Measurements from ENCODE around the gene HK2.
"Not testable (repeated sequence)": the region's sequence is repeated elsewhere in the genome, so short reads cannot be mapped to it uniquely, and the experiment has no call there.

HK2 gene

GRCh38 chr2:74877781-74878433, 44.0 kb downstream of the HK2 start:
- no peak for DNase-seq

- DNase-seq = no peak
Measured at GRCh38 chr2:74878551-74878950, 44.6 kb downstream of the HK2 start.

- no peak for DNase-seq
Measured at GRCh38 chr2:74880054-74880728, 46.3 kb downstream of the HK2 start.

- DNase-seq = no peak
Measured at GRCh38 chr2:74881176-74881575, 47.2 kb downstream of the HK2 start.

DNA sequence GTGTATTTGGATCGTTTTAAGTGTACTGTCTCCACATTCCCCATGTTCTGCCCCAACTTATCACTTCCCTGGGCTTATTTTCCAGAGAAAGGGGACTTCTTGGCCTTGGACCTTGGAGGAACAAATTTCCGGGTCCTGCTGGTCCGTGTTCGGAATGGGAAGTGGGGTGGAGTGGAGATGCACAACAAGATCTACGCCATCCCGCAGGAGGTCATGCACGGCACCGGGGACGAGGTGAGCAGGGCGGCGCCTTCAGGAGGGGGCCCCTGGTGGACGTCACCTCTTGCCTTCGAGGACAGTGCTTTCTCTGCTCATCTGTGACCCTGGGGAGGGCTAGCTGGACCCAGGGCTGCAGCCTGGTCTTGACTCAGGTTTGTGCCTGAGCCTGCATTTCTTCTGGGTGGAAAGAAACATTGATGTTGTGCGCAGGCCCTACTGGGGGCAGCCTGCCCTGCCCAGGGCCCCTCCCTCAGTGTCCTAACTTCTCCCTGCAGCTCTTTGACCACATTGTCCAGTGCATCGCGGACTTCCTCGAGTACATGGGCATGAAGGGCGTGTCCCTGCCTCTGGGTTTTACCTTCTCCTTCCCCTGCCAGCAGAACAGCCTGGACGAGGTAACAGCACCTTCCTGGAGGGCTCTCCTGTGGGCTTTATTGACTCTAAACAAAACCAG, 47.8 kb downstream of the HK2 start:
- DNase-seq = no peak

DNA sequence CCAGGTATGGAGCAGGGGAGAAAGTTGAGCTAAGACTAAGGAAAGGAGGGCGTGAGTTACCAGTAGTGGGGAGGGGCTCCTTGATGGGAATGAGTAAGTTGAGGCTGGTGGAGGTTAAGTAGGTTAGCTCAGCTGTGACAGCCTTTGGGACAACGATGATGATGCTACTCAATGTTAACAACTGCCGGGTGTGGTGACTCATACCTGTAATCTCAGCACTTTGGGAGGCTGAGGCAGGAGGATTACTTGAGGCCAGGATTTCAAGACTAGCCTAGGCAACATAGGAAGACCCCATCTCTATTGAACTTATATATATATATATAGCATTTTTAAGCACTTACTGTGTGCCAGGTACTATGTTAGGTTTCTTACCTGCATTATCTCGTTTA, 48.4 kb downstream of the HK2 start:
- DNase-seq = no peak

- DNase-seq = no peak
Measured at GRCh38 chr2:74883011-74883410, 49.1 kb downstream of the HK2 start.

DNA sequence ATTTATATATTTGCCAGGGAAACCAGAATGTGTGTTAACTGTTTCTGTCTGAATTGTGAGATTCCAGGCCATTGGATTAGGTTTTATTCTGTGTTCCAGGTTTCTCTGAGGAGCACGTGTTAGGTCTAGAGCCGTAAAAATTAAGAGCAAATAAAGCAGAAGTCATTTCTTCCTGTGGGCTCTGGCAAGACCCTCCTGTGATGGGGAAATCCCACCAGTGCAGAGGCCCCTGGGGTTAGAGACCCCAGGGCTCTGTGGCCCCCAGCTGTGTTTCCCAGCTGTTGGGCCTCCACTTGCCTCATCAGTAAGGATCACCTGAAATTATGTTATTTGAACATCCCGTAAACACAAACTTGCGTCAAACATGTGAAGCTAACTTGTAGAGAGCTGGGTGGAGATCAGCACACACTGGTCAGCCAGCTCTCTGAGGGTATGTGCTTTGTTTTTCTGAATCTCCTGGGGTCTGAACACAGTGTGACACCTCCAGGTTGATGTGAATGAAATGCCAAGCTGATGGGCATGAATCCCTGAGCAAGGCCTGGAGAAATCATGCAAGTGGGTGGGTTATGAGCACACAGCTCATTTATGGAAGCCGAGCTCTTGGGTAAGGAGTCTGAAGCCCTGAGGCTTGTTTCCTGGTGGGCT, 50.3 kb downstream of the HK2 start:
- DNase-seq = peak; percentile 59

DNA sequence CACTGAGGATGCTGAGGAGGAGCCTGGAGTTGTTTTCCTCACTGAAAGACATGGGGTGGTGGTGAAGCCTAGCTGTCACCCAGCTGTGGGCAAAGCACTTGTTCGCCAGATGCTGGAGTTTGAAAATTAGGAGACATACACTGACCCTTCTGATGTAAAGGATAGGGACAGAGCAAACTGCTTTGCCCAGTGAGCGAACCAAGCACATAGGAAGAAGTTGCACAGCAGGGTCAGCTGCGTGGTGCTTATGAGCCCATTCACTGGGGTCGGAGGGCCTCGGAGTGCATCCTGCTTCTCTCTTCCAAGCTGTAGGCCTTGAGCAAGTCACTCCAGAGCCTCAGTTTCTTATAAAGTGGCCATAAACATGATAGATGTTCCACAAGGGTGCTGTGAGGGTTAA, 50.9 kb downstream of the HK2 start:
- no peak for DNase-seq

- no peak for DNase-seq
Measured at GRCh38 chr2:74886251-74886650, 52.3 kb downstream of the HK2 start.

DNA sequence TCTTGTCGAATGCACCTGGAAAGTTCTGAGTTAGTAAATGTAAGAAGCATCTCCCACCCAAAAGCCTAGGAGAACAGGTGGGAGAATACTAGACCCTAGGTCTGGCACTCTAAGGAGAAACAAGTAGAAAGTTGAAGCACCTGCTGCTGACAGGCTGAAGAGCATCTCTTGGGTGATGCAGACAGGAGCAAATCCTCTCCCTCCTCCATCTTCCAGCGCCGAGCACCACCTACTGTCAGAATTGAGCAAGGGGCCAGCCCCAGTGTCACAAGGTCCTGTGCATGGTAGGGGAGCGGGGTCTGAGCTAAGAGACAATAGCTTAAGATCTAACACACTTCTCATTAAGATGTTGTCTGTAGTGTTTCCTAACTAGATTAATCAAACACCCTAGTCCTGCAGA, 52.9 kb downstream of the HK2 start:
- DNase-seq = no peak

DNA sequence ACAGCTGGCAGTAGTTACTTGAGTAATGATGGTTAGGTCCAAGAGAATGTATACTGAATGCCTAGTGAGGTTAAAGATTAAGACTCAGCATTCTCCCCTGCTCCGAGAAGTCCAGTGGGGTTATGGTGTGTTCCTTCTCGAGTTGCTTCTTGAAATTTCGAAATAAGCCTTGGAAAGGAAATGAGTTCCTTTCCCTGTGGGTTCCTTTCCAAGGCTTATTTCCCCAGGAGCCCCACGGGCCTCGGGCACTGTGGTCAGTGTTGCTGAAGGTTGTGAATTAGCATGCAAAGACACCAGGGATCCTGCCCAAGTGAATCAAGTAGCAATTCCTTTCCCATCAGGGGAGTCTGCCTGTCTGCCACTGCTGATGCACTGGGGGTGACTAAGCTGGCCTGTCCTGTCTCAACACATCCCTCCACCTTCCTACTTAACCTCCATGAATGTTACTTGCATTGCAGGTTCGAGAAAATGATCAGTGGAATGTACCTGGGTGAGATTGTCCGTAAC, 53.6 kb downstream of the HK2 start:
- no peak for DNase-seq

DNA sequence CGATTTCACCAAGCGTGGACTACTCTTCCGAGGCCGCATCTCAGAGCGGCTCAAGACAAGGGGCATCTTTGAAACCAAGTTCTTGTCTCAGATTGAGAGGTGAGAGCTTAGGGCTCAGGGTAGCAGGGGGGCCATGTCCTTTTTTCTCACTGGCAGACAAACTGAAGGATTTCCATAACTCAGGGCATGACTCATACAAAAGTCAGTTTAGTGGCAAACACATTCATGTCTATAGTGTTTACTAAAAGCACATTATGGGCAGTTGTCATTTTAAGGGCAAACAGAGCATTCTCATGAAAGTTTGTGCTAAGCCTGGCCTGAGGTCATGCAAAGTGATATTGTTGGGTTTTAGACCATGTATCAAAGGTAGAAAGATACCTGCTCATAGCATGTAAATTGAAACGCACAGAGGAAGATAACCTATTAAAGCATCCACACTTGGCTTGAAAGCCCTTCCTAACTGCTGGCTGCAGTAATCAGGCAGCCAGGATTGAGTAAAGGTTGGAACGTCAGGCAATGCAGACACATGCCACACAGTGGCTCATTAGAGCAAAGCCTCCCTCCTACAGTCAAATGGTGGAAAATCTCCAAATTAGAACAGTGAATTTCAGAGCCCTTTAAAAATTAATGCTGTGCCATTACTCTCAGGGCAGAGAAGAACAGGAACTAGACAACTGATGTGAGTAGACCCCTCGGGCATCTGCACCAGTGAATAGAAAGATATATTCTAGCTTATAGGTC, 54.2 kb downstream of the HK2 start:
- no peak for DNase-seq

GRCh38 chr2:74889159-74889558, 55.2 kb downstream of the HK2 start:
- DNase-seq = no peak

DNA sequence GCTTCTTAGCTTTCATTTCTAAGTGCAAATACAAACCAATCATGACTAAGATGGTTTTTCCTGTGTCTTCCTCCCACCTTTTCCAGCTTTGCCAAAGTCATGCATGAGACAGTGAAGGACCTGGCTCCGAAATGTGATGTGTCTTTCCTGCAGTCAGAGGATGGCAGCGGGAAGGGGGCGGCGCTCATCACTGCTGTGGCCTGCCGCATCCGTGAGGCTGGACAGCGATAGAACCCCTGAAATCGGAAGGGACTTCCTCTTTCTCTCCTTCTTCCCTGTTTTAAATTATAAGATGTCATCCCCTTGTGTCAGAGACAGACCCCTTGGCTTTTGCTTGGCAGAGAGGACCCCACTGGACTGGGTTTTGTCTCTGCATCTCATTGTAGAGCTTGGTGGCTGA, 56.8 kb downstream of the HK2 start:
- DNase-seq = no peak

DNA sequence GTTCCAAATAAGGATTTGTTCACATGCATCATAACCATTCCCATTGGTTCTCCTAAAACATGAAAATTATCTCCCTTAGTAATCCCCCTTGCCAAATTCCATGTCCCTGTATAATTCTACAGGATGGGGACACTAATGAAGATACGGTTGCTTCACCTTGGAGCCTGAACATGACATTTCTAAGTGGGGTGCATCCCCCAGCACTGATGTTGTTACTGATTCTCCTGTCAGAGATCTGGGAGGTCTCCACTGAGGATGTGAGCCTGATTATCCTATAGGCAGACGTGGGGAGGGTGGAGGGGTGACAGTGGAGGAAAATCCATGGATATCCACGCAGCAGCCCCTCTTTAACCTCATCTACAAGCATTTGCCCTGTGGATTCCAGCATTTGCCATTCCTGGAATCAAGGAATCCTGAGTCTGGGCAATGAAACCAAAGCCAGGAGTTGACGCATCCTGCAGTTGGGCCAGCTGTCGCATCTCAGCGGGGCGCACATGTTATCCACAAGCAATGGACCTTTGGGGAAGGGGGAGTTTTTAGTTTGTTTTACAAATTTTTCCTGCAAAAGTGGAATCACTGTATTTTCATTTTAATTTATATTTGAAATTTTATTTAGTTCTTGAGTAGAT, 57.3 kb downstream of the HK2 start:
- no peak for DNase-seq

DNA sequence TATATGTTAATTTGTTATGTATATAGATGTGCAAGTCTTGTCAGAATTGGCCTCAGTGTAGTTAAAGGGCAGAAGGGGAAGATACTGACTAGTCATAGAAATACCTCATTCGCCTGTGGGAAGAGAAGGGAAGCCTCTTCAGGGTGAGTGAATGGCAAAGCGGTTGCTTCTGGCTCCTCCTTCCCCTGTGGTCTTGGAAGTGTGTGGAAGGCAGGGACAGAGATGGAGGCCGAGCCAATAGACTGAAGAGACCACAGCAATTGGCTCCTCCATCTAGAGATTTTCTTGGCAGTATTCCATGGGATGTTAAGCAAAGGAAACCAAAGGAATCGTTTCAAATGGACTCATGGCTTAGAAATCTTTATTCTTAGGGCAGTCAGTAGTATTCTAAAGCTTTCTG, 57.9 kb downstream of the HK2 start:
- not testable (repeated sequence) for DNase-seq

- no peak for DNase-seq
Measured at GRCh38 chr2:74892609-74893008, 58.7 kb downstream of the HK2 start.

GRCh38 chr2:74893332-74893731, 59.4 kb downstream of the HK2 start:
- DNase-seq = no peak

DNA sequence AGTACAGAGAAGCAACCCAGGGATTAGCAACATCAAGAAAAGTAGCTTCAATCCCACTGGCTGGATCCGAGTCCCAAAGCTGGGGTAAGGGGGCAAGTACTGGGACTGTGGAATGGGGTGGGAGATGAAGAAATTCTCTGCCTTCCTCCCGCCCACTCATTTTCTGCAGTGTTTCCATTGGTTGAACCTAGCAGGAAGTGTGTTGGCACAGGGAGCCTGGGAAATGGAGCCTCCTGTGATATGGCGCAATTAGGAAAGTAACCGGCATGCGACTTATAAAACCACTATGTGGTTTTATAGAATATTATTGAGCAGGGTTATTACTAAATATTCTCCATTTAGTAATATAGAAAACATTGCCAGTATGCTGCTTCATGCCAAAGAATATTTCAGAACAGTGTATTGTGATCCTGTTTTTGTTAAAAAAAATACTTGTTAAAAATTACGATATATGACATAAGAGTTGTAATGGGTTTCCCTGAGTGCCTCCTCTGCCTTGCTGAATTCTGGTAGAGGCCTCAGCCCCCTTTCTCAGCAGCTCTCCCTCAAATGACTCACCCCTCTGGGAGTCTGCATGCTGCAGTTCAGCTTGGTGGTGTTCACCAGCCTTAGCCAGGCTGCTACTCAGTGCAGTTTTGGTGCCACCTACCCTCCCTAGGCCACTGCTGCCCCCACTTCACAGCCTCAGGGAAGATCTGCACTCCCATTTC, 60.5 kb downstream of the HK2 start:
- DNase-seq = no peak

GRCh38 chr2:74895001-74895400, 61.1 kb downstream of the HK2 start:
- DNase-seq = no peak

GRCh38 chr2:74896232-74896631, 62.3 kb downstream of the HK2 start:
- no peak for DNase-seq
